Right lung (tissue), 10 donors: Measurements from ENCODE around the gene CCDC38. TPM values are rescaled to one million over a fixed set of nuclear protein-coding genes. Genes with fewer than 3 reads are reported as not detected.
"Not testable (repeated sequence)": the region's sequence is repeated elsewhere in the genome, so short reads cannot be mapped to it uniquely, and the experiment has no call there.

ENCODE experiments used
- DNase-seq, 2 donors: peaks; one replicate each; pipeline ENCODE4 v3.0.0-alpha.2; 2013
- long read RNA-seq, 8 donors: transcript quantifications; one replicate each; lab custom pipeline, GENCODE V29; 2026
- polyA plus RNA-seq, 5 donors: library from polyadenylated mRNA; unstranded; fragments of 120-200 nt; gene quantifications; one replicate each; pipeline versions ENCODE4 v1.2.1 to v1.2.3, GENCODE V29; 2013; ENCODE audit warnings: inconsistent platforms in 1 of 5, low replicate concordance in 1 of 5; ENCODE audit not compliant: insufficient read length in 5 of 5, insufficient read depth in 1 of 5

The CCDC38 gene
- under 1 TPM; 0.28 to 0.96 (median 0.90) TPM for polyA plus RNA-seq
- long read RNA-seq, donor 1: 0 reads
- long read RNA-seq, donor 2: 0 reads
- long read RNA-seq, donor 3: 0 reads
- long read RNA-seq, donor 4: 0 reads
- long read RNA-seq, donor 5: 0 reads
- long read RNA-seq, donor 6: 0 reads
- long read RNA-seq, donor 7: 0 reads
- long read RNA-seq, donor 8: 0 reads

DNA sequence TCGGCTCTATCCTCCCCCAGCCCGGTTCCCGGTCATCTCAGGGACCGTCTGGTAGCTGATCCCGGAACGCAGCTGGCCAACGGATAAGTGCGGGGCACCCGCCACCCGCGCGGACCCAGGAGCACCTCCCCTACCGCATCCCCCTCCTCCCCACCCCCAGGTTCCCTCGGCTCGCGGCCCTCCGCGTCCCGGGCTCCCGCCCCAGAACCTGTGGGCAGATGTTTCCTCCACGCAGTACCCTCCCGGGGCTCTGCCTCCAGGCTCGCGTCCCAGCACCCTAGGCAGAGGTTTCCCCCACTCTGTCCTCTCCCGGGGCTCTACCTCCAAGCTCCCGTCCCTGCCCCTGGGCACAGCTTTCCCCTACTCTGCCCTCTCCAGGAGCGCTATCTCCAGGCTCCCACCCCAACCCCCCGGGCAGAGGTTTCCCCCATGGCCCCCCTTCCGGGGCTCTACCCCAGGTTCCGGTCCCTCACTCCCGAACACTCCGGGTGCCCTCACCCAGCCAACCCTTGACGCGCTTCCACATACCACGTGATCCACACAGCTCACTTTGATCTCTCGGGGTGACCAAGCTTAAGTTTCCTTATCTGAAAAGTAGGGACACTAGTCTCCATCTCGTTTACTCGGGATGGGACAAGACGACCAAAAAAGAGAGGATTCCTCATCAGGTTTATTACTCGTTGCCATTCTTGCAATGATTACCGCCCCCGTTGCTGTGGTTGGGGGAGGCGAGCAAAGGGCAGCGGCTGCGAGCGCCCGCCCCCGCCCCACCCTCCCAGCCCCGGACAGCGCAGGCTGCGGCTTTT, at the start of gene CCDC38:
CCDC38 (minus strand) TSS at position 91 of the 806 bp plus-strand sequence. CDS start 6,105 bp downstream, outside the sequence.
- peak; percentile 59 to 61 for DNase-seq

DNA sequence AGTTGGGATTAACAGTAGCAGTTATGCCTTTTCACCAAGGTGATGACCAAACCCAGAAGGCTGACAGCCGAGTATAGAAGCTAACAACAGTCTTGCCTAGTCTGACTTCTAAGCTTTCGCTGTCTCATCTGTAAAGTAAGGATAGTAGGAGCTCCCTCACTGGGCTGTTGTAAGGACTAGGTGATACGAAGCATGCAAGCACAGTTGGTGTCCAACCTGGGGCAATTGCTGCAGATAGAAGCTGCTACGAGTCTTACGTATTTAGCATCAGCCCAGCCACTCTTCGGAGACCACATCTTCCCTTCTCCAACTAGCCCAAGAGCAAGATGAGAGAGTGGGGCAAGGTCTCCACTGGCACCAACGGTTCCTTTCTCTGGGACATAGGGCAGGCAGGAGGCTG, 47.7 kb upstream of the CCDC38 start:
- no peak for DNase-seq

DNA sequence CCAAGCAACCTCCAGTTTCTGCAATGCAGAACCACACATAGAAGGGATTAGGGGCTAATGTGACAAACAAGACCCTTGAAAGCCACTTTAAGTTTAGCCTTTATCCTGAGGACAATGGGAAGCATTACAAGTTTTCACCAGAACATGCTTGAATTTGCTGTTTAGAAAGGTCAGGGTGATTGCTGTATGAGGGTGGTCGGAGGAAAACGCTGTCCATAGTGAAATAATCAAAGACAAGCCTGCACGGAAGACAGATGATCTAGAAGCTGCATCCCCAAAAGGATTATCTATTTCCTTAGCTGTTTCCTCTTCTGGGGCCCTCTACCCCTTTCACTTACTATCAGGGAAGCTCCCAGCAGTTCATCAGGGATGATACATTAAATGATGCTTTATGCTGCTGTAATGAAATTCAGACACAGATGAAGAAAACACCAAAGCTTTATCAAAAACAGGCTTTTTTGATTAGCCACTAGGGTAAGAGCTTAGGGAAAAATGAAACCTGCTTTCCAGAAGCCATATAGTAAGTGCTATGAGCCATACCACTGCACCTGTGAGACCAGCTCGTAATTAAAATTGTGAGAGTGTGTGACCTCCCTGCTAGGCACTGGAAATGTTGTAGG, 47.2 kb upstream of the CCDC38 start:
- DNase-seq: no peak

DNA sequence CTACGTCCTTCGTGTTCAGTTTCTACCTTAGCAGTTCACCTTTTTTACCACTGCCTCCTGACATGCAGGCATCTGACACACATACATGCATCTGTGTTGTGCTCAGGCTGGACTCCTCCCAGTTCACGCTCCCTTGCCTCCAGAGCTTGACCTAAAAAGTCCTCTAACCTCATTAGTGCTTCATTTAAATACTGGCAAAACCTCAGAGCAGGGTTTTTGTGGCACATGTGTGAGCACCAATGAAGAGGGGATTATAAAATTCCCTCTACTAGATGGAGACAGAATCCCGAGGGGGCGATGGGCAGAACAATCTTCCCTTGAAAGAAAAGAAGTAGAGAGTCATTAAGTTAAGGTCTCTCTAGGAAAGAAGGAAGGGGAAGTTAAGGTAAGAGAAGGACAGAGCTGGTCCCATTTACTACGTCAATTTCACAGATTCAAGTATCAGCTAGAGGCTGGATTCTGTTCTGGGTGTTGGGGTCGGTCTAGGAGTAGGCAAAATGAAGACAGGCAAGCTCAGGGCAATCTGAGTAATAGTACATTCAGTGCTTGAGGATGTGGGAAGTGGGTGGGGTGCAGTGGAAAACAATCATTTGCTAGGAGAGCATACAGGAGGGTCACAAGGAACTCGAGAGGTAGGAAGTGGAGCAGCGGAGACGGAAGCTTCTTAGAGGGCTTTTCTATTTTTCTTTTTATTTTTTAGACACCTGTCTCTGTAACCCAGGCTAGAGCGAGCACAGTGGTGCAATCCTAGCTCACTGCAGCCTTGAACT, 46.3 kb upstream of the CCDC38 start:
- no peak for DNase-seq

DNA sequence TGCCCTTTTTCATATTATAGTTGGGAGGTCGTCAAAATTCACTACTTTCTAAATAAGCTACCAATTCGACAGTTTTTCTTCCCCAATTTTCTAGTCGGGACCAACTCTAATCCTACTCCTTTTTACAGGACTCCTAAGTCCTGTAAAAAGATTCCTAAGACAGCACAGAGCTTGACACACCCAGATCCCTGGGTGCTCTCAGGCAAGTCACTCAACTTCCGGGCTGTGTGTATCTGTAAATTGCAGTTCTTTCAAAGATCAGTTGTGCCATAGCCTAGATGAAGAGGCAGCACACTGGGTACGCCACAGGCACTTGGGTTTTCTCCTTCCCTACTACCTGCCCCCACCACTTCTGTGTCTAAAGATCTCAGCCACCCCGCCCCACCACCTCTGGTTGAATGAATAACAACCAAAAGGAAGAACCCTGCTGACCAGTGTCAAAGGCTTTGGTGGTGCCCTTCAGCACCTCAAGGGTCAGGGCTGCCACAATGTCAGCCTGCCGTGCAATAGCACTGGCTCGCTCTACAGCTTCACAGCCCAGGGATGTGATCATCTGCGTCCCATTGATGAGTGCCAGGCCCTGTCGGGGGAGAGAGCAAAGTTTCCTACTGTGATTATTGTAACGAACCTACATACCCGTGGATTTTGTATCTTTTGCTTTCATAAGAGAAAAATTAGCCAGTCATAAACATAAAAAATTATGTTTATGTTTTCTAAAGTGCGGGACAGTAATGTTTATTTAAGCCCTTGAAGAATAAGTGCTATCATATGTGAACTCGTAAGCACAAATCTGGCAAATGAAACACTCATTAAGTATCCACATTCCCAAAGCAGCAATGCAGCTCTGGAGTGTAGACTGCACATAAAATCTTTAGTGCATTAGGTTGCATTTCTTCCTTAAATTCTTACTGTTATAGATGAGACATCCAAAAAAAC, 44.5 kb upstream of the CCDC38 start:
- DNase-seq: no peak

DNA sequence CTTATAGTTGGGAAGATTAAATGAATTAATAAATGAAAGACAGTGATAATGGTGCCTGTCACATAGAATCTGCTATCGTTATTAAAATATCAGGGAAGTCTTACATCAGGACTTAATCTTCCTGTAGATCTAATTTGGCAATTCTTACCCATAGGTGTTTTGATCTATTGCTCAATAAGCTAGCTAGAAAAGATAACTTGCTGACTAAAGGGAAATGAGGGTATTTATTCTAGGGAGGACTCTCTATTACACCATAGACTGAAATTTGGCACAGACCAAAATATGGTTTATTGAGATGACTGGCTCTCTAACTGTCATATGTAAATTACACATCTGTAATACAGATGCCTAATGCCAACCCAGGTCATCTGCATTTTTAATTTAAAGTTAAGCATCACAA, 42.3 kb upstream of the CCDC38 start:
- no peak for DNase-seq

DNA sequence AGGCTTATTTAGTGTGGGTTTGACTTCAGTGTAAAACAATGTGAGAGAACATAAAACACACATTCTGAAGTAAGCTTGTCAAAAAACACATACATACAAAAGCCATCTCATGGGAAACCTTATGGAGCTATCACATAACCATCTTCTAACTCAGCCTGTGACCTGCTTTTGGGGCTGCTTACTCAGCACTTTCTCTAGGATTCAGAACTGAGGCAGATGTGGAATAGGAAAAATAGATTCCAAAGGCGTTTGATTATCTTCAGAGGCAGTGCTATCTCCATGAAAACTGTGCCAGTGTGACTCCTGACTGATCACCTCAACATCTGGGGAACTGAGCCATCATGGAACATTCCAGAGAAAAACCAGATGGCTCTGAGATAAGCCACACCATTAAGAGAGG, 40.2 kb upstream of the CCDC38 start:
- no peak for DNase-seq

DNA sequence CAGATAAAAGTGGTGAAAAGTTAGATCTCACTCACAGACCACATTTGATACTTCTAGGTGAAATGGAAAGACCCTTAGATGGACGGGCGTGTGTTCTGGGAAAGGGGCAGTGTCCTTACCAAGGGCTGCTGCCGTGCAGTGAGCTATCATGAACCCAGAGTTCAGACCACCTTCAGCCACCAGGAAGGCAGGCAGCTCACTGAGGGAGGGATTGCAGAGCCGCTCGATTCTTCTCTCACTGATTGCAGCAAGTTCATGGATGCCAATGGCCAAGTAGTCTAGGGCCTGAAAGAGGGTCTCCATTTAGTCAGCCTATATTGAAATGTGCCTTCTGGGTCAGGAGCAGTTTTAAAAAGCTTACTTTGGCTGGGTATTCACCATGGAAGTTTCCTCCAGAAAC, 38.0 kb upstream of the CCDC38 start:
- no peak for DNase-seq

DNA sequence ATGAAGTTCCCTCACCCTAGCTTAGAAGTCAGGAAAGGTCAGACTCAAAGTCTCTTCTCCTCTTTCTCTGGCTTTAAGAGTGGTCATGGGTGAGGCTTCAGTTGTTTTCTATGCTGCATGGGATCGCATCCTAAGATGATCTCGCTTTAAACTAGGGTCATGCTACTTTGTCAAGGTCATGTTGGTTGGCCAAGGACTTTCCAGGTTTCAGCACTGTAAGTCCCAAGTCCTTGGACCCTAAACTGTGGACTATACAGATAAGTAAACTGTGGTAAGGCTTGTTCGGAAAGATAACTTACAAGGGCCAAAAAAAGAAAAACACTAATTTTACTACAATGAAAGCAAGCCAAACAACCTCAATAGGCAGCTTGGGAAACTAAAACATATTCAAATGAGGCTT, 36.4 kb upstream of the CCDC38 start:
- DNase-seq: no peak

DNA sequence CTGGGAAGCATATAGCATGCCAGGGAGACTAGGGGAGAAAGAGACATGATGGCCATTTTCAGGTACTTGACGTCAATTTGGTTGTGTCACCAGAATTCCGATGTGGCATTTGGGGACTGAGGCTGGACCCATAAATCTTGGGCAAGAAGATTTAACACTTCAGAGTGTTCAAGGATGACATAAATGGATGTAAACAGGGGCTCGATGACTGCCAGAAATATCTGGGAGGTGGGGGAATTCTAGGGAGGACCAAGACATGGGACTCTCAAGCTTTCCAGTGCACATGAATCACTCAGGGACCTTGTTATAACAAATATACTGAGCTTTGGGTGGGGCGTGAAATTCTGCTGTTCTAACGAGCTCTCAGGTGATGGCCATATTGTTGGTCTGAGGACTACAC, 35.9 kb upstream of the CCDC38 start:
- DNase-seq: no peak

DNA sequence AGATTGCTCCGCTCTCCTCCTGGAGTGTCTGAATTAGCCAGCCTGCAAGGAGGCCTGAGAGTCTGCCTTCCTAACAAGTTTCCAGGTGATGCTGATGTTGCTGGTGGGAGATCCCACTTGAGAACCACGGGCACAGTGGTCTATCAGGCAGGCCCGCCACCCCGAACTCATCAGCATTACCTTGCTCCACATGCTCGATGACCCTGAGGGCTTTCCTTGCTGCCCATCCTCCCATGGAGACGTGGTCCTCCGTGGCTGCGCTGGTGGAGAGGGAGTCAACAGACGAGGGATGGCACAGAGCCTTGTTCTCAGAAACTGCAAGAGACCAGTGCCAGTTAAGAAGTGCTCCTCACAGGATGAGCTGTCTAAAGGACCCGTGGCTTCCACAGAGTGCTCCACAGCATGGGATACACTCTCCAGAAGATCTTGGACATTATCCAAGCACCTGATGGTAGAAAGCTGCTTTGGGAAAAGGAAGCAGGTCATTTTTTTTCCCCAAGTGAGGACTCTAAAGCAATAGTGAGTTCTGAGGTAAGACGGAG, 35.4 kb upstream of the CCDC38 start:
- no peak for DNase-seq

DNA sequence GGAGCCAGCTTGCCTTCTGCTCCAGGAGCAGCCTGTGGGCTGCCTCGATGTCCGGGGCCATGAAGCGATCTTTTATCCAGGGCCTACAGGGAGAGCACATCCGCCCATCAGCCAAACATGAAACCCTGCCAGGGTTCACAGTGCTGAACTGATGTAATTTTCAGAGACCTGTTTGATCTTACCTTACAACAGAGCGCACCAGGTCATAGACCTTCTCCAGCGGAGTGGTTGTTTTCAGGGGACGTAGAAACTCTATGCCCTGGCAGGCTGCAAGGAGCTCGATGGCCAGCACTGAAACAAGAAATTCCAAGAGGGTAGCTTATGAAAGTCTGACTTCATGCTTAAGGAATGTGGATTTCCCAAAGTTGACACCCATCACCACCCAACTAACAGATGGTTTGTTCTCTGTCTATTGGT, 34.0 kb upstream of the CCDC38 start:
- DNase-seq: no peak

DNA sequence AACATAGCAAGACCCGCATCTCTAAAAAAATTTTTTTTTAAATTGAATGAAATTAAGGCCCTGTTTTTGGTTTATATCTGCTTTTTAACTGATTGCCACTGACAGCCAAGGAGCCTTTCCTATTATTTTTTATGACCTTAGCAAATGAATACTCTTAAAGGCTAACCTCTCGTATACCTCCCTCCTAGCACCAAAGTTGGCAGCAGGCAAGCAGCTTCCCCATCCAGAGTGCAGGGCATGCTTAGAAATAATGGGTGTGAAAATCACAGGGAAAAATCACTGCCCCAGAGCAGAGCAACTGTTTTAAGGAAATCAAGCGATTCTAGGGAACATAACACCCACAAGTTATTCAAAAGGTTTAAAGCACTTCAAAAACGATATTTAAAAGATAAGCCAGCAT, 33.1 kb upstream of the CCDC38 start:
- DNase-seq: no peak

DNA sequence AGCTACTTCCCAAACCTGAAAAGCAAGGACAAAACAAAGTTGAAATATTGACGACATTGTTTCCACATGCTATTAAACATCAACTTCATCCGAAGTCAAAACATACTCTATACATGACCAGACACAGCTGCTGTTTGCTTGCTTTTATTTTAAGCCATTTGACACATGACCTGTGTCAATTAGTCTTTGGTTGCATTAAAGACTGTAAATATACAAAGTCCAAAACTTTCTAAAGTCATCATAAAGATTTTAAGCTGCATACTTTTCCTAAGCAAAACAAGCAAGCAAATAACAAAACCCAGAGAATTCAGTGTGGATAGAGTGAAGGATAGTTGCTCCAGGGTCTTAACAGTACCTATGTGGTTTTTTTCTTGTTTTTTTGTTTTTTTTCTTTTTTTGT, 31.9 kb upstream of the CCDC38 start:
- no peak for DNase-seq

DNA sequence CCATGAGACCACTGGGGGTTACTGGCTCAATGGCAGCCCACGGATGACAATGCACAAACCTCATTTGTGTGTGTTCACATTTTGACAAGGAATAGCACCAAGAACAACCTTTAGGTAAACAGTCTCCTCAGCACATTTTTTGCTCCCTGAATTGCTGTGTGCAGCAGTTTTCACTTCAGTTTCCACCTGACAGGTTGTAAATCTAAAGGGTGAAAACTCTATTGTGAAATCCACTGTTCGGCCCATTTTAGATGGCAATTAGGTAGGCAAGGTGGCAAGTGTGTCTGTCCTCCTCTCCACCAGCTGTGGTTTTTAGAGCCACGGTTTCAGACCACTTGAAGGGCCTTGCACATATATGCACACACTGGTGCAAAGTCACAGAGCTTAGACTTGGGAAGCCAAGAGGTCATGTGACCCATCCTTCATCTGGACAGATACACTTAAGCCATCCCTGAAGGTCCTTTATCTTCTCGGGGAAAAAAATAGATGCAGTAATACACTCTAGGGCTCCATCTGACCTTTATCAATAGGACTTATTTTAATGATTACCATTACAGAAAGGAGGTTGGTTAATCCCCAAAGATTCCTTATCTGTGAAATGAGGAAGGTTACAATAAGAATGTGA, 30.5 kb upstream of the CCDC38 start:
- no peak for DNase-seq

DNA sequence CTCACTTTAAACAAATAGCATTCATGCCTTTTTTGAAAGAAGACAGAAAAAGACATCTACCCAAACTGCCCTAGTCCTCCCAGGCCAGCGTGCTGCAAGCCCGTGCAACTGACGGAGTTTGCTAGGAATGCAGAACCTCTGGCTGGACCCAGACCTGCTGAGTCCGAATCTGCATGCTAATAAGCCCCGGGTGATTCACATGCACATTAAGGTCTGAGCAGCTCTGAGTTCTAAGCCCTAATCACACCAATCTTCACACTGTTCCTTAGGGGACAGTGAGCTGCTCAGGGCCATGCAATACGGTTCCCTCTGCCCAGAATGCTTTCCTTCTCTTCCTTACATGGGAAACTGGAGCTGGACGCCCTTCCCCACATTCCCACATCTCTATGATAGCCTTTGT, 28.5 kb upstream of the CCDC38 start:
- no peak for DNase-seq

DNA sequence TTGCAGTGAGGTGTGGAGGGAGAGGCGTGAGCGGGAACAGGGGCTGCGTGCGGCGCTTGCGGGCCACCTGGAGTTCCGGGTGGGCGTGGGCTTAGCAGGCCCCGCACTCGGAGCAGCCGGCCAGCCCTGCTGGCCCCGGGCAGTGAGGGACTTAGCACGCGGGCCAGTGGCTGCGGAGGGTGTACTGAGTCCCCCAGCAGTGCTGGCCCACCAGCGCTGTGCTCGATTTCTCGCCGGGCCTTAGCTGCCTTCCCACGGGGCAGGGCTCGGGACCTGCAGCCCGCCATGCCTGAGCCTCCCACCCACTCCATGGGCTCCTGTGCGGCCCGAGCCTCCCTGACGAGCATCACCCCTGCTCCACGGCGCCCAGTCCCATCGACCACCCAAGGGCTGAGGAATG, 26.7 kb upstream of the CCDC38 start:
- not testable (repeated sequence) for DNase-seq

DNA sequence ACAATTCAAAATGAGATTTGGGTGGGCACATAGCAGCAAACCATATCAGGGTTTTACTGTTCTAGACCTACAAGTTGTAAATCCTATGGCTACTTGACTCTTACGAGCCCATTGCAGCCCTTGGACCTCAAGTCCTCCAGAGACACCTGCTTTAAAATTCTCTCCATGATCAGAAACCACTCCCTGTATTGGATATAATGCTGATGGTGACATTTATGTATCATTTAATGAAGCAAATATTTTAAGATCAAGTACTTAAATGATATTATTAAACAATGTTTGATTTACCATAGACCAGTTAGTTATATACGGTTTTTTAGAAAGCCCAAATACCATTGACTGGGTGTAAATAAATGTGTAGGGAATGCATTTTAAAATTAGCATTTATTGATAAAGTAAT, 24.9 kb upstream of the CCDC38 start:
- DNase-seq: no peak

DNA sequence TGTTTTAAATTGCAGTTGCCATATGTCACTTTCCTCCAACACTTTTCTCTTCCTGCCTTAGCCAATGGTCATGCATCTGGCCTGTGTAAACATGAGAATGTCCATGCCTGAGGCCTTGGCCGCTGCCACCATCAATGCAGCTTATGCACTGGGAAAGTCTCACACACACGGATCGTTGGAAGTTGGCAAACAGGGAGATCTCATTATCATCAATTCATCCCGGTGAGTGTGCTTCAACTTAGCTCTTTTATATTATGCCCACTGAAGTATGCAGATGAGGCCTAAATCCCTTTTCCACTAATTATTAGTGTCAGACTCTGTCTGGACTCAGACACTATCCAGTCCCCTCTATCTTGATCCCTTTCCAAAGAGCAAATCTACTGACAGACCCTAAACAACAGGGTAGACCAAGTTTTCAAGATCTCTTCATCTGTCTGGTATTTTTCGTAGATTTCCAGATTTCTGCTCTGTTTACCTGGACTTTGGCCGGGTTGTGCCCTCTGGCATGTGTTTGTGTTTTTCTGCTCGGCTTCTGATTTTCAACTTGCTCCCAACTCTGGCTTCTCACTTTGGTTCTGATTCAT, 24.0 kb upstream of the CCDC38 start:
- DNase-seq: no peak

DNA sequence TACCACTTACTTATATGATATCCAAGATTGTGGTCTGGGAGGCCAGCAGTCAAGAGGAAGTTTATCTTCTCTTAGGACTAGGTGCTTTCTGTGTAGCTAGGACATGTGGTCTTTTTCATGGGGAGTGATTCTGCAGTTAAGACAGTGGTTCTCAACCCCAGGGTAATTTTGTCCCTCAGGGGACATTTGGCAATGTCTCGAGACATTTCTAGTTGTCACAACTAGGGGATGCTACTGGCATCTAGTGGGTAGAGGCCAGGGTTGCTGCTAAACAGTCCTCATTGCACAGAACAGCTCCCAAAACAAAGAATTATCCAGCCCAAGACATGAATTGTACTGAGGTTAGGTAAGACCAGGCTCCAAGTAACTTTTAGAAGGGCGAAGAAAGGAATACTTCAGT, 20.7 kb upstream of the CCDC38 start:
- no peak for DNase-seq
